ENCODE results near the gene MED14.

Gene MED14

GRCh38 chrX:40646489-40647306, 88.6 kb downstream of the MED14 start:
- in situ Hi-C loops (cut with MboI; ENCODE audit: low pct_unique_long_range_greater_than_20kb, low sequenced_read_pairs, unreplicated experiment), result no loop called here
- peak; percentile 3 for TF ChIP-seq CTCF (IDR thresholded peaks at IDR 0.05; ENCODE audit: extremely low read depth, insufficient read depth, missing control alignments)
- DNase-seq (ENCODE audit: low spot score), result peak; percentile 53

GRCh38 chrX:40644821-40645358, 90.5 kb downstream of the MED14 start:
- DNase-seq (ENCODE audit: low spot score), result peak; percentile 59
- in situ Hi-C loops (cut with MboI; ENCODE audit: low pct_unique_long_range_greater_than_20kb, low sequenced_read_pairs, unreplicated experiment), result no loop called here

GRCh38 chrX:40644176-40644575, 91.2 kb downstream of the MED14 start:
- in situ Hi-C loops (cut with MboI; ENCODE audit: low pct_unique_long_range_greater_than_20kb, low sequenced_read_pairs, unreplicated experiment), result no loop called here
- TF ChIP-seq CTCF (IDR thresholded peaks at IDR 0.05; ENCODE audit: extremely low read depth, insufficient read depth, missing control alignments), result no peak
- DNase-seq (ENCODE audit: low spot score), result no peak

More at GRCh38 chrX:40644821-40645358, 90.5 kb downstream of the MED14 start:
- TF ChIP-seq CTCF (IDR thresholded peaks at IDR 0.05; ENCODE audit: extremely low read depth, insufficient read depth, missing control alignments), result no peak

GRCh38 chrX:40637687-40638086, 97.7 kb downstream of the MED14 start:
- in situ Hi-C loops (cut with MboI; ENCODE audit: low pct_unique_long_range_greater_than_20kb, low sequenced_read_pairs, unreplicated experiment), result no loop called here
- TF ChIP-seq CTCF (IDR thresholded peaks at IDR 0.05; ENCODE audit: extremely low read depth, insufficient read depth, missing control alignments), result no peak
- DNase-seq (ENCODE audit: low spot score), result no peak

- no peak for DNase-seq (ENCODE audit: low spot score)
- no peak for TF ChIP-seq CTCF (IDR thresholded peaks at IDR 0.05; ENCODE audit: extremely low read depth, insufficient read depth, missing control alignments)
- in situ Hi-C loops (cut with MboI; ENCODE audit: low pct_unique_long_range_greater_than_20kb, low sequenced_read_pairs, unreplicated experiment), result no loop called here
Observed at GRCh38 chrX:40632199-40632598, 103.1 kb downstream of the MED14 start.

- in situ Hi-C loops (cut with MboI; ENCODE audit: low pct_unique_long_range_greater_than_20kb, low sequenced_read_pairs, unreplicated experiment), result no loop called here
- no peak for TF ChIP-seq CTCF (IDR thresholded peaks at IDR 0.05; ENCODE audit: extremely low read depth, insufficient read depth, missing control alignments)
- DNase-seq (ENCODE audit: low spot score), result no peak
Observed at GRCh38 chrX:40628506-40628905, 106.8 kb downstream of the MED14 start.
